Fibroblast of mammary gland (primary cell): ENCODE data around the gene SNTB2.

Source experiments
- DNase-seq: peaks from one replicate; pipeline ENCODE4 v3.0.0-alpha.2; 2010; ENCODE audit warnings: low read depth
- H3K4me3 ChIP-seq: 2 replicates; pipeline ENCODE4 v1.5.1; 2011; ENCODE audit warnings: low read depth, mild to moderate bottlenecking, low read length, moderate library complexity; ENCODE audit not compliant: control insufficient read depth
- TF ChIP-seq, protein P1 (sequence below): conservative IDR thresholded peaks from 2 replicates; pipeline ENCODE4 v1.5.1; 2011; ENCODE audit warnings: low read depth, low read length, inconsistent platforms; ENCODE audit not compliant: control insufficient read depth, insufficient read depth

The SNTB2 gene

DNA sequence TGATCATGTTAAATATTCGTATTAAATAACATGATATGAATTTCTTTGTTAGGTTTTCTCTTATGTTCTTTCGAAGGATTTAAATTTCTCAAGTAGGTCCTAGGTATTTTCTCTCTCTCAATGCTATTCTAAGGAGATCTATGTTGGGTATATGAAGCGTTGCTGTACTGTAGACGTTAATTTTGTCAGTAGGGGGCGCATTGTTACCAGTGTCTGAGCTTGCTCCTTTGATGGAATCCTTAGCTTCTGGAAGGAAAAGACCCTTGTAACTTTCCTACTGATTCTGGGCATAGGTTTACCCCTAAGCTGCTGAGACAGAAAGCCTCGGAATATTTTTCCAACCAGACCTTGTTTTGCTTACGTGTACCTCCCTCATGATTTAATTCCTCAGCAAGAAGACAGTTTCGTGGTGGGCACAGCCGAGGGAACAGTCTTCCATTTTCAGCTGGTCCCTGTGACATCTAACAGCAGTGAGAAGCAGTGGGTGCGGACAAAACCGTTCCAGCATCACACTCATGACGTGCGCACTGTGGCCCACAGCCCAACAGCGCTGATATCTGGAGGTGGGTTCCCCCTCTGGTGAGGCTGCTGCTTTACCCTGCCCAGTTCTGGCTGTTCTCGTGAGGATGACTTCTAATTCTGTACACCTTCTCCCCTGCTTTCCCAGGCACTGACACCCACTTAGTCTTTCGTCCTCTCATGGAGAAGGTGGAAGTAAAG is 36.7 kb upstream of the SNTB2 start:
- TF ChIP-seq, protein P1, sequence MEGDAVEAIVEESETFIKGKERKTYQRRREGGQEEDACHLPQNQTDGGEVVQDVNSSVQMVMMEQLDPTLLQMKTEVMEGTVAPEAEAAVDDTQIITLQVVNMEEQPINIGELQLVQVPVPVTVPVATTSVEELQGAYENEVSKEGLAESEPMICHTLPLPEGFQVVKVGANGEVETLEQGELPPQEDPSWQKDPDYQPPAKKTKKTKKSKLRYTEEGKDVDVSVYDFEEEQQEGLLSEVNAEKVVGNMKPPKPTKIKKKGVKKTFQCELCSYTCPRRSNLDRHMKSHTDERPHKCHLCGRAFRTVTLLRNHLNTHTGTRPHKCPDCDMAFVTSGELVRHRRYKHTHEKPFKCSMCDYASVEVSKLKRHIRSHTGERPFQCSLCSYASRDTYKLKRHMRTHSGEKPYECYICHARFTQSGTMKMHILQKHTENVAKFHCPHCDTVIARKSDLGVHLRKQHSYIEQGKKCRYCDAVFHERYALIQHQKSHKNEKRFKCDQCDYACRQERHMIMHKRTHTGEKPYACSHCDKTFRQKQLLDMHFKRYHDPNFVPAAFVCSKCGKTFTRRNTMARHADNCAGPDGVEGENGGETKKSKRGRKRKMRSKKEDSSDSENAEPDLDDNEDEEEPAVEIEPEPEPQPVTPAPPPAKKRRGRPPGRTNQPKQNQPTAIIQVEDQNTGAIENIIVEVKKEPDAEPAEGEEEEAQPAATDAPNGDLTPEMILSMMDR = peak; percentile 81
- peak; percentile 86 for DNase-seq
- H3K4me3 ChIP-seq = no peak overlapping the region

- DNase-seq = no peak
- TF ChIP-seq, protein P1 = no peak
- H3K4me3 ChIP-seq = no peak overlapping the region
Measured at GRCh38 chr16:69157196-69157595, 29.8 kb upstream of the SNTB2 start.

DNA sequence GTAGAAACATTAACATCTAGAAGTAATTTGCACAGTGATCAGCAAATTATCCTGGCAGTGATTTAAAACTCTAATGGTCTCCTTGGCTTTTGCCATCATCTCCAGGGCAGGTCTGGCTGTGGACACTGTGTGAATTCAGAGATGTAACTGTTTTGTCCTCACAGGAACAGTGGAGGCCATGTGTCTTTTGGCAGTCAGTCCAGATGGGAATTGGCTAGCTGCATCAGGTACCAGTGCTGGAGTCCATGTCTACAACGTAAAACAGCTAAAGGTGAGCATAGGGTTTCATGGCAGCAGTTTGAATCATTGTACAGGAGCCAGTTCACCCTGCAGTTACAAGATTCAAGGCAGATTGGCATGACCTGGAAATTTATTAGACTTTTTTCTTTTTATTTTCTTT is 26.8 kb upstream of the SNTB2 start:
- TF ChIP-seq, protein P1 = no peak
- H3K4me3 ChIP-seq = no peak overlapping the region
- DNase-seq = no peak

- no peak overlapping the region for H3K4me3 ChIP-seq
- TF ChIP-seq, protein P1 = no peak
- DNase-seq = no peak
Measured at GRCh38 chr16:69165584-69165983, 21.4 kb upstream of the SNTB2 start.

DNA sequence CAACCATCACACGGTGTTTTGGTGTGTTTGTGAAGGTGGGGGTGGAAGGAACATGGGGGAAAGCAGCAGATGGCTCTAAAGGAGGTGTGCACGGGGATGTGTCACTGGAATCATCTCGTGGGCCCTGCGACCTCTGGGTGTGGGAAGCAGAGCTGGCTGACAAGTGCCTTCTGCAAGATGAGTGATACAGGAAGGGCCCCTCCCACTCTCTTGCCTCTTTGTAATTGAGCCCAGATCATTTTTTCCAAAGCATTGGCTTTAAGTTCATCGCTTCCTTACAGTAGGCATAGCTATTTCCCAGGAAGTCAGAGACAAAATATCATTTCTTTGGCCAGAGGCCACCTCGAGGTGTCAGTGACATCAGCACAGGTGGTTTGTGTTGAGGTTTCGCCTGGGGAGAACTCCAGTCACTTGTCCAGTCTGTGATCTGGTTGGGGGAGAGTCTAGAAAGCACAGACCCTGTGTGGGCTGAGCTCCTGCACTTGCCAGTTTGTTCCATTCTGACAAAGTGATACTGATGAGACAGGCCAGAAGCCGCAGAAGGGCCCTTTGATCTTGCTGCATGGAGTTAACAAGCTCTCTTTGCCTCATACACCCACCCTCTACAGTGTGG is 20.6 kb upstream of the SNTB2 start:
- DNase-seq = peak; percentile 80
- TF ChIP-seq, protein P1 = no peak
- no peak overlapping the region for H3K4me3 ChIP-seq

DNA sequence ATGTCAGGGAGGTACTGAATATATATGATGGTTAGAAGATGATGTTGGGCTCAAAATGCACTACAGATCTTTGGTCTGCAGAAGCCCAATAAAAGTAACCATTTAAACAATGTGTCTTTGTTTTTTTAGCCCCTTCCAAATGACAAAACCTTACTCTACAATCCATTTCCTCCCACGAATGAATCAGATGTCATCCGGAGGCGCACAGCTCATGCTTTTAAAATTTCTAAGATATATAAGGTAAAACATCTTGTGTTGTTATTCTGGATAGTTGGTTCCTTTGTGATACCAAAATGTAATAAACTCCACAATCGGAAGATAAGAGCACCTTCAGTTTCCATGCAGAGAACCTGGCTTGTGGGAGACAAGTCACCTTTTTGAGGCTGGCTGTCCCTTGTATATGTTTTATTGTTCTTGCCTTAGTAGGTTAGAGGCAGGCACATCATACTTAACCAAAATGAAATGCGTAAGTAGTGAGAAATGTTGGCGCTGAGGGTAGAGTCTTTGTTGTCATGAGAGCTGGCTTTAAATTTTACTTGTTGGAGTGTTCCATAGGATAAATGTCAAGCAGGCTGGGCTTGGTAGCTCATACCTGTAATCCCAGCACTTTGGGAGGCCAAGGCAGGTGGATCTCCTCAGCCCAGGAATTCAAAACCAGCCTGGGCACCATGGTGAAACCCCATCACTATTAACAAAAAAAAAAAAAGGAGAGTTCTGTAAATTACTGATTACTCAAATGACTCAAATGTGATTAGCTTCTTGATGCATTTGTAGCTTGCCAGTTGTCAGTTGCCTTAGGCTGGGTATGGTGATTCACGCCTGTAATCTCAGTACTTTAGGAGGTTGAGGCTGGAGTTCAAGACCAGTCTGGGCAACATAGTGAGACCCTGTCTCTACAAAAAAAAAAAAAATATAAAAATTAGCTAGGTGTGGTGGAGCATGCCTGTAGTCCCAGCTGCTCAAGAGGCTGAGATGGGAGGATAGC is 19.7 kb upstream of the SNTB2 start:
- no peak overlapping the region for H3K4me3 ChIP-seq
- TF ChIP-seq, protein P1 = no peak
- DNase-seq = no peak
